Activated gamma-delta T cell treated with Interleukin-2 at 50 U/mL for 16 hours (primary cell): ENCODE data around the gene DOCK1.
"Not testable (repeated sequence)": the region's sequence is repeated elsewhere in the genome, so short reads cannot be mapped to it uniquely, and the experiment has no call there.

Experiments
- DNase-seq: peaks from one replicate; pipeline ENCODE4 v3.0.0-alpha.2; 2020

The DOCK1 gene

DNA sequence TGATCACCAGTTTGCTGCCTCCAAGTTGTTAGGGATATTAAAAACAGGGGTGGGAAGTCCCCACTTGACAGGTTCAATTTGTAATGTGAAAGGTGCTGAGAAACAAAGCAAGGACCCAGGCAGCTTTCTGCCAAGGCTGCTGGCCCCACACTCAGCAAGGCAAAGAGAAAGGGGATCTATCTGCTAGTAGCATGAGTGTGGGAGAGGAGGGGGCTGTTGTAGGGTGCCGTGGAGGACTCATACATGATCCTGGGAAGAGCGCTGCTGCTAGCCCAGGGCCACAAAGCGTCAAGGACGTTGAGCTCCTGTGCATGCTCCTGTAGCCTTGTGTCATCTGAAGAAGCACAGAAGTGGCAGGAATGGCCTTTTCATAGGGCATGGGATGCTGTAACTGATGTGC, 387.7 kb downstream of the DOCK1 start:
- no peak for DNase-seq

DNA sequence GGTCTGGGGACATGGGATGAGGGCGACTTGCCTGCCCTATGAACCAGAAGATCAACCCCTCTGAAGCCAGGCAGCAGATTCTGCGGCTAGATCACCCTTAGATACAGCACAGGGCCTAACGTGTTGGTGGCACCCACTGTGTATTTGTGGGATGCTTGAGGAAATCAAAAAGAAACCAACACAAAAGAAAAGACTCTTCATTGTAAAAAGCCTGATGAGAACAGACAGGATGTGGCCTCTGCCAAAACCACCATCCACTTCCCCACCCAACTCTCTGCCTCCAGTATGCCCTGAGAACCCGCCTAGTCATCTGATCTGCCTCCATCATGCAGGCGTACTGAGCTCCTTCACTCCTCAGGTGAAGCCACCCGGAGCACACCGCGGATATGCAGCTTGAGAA, 388.4 kb downstream of the DOCK1 start:
- DNase-seq: peak; percentile 51

DNA sequence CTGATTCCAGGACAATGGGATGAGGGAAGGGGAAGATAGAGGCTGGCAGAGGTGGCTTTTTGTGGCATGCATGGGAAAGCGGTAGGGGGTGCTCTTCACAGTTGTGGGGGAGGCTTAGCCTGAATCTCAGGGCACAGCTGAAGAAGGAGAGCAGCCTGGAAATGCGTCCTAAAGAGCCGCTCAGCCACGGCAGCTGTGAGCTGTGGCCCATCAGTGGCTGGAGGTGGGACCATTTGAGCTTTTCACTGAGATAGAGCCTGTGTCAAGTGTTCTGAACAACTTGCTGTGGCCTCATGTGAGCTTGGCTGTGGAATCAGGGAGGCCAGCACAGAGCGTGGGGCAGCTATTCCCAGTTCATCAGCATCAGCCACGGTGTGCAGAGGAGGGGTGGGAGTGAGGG, 391.5 kb downstream of the DOCK1 start:
- no peak for DNase-seq

DNA sequence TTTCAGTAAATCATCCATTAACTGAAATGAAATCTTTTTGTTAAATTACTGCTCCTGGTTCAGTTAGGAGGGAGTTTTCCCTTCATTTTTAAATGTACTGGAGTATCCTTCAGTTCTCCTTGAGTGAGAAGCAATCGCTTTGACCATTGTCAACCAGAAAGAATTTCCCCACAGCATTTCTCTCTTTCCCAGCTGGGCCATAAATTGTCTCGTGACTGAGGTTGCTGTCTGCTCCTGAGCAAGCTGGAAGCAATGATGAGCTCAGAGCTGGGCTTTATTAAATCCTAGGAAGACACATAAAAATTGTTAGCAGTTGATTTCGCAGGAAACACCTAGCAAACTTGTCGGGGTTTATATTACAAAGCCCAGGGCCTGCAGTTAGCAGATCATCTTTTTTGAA, 393.2 kb downstream of the DOCK1 start:
- no peak for DNase-seq

DNA sequence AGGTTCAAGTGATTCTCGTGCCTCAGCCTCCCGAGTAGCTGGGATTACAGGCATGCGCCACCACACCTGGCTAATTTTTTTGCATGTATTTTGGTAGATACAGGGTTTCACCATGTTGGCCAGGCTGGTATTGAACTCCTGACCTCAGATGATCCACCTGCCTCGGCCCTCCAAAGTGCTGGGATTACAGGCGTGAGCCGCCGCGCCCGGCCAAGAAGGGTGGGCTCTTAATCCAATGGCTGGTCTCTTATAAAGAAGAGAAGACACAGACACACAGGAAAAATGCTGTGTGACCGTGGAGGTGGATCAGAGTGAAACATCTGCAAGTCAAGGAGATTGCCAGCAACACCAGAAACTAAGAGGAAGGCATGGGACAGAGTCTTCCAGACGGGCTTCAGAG, 394.0 kb downstream of the DOCK1 start:
- DNase-seq: not testable (repeated sequence)

DNA sequence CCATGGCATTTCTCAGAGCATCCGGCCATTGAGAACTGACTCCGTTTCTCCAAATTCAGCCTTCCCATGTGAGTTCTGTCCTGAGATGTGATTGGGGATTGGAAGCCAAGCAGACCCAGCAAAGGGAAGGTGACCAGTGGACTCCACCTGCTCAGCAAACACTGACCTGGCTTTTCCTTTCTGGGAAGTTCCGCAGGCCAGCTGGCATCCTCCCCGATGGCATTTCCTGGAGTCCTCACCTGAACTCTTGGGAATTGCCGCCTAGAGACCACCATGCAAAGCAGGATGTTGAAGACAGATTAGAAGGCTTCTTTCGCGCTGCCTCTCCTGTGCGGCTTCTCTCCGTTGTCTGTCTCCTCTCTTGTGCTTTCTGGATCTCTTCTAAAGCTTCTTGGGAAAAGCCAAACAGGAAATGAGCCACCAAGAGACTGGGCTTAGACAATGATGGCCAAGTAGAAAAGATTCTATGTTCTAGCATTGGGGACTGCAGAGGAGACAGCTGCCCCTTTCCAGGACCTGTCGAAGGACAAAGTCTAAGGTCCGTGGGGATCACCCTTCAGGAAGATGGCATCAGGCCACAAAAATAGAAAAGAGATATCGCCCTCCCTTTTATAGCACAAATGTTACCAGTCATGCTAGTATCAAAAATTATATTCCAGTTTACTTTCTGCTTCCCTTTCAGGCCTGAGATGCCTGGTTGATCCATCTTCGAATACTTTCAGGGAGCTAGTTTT, 394.9 kb downstream of the DOCK1 start:
- no peak for DNase-seq

DNA sequence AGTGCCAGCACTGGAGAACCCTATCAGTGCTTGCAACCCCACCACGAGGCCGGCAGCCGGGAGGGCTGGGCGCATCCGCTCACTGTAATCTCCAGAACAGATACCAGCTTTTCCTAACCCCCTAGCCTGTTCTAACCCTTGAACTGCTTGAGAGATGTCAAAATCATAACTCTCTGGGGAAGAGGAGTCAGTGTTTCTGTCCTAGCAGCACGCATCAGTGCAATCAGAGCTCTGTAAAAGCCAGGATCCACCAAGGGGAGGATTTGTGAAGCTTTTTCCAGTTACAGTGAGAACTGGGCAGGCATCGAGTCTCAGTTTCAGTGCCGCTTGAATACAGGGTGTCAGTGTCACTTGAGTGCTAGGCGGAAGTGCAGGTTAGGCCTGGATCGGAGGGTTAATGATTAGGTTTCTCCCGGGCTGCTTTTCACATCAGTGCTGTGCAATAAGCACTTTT, 395.7 kb downstream of the DOCK1 start:
- no peak for DNase-seq

DNA sequence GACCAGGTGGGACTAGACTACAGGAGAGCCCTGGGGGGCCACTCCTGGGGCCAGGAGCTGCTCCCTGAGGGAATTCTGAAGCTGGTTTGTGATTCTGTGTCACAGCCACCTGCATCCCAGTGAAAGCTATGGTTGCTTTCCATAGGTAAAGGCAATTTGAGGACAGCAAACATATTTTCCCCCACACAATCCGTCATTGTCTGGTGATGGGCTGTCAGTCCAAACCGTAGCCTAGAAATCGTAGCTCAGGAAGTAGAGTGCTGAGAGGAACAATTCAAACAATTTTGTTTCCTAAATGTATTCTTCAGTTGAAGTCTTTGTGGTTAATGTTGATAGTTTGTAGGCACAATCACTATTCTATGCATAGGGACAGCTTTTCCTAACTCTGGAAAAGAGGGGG, 397.1 kb downstream of the DOCK1 start:
- DNase-seq: no peak

DNA sequence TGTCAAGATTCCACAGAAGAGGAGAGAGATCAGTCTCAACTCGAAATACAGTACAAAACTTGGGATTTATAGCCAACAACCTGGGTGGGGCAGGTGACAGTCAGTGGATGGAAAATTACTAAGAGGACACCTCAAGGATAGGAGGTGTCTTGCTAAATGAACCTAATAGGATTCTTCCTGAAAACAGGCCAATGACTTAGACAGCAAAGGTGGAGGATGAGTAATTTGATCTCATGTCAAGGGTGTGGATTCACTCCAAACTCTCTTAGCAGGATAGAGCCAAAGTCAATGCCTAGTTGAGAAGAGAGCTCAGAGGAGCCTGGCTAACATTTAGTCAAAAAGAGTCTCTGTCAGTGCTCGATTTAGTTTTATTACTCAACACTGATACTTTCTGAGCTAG, 397.9 kb downstream of the DOCK1 start:
- DNase-seq: no peak

DNA sequence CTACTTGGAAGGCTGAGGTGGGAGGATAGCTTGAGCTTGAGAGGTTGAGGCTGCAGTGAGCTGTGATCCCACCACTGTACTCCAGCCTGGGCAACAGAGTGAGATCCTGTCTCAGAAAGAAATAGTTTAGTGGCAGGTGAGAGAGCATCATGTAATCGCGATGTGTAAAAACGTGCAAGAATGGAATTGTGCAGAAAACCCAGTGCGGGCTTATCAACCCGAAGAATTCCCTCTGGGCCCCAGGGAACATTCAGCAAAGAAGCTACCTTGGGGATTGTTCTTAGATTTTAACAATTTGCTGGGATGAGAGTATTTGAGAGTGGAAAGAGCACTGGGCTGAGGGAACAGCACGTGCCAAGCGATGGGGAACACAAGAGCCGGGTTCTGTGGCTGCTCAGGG, 398.5 kb downstream of the DOCK1 start:
- DNase-seq: no peak

DNA sequence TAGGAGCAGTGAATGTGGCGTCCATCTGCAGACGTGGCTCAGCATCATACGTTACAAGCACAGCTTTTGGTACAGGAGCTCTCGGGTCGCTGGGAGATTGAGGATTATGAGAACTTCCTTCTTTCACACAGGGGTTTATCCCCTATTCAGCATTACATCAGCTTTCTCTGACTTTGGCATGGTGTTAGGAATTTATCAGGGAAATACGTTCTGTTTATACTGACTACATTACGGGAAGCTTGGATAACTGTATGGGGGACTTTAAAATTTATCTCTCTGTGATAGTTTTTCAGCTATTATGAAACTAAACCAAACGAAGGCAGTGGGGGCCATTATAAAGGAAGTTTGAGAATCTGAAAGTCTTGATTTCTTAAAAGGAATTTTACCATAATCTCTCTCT, 401.3 kb downstream of the DOCK1 start:
- no peak for DNase-seq

DNA sequence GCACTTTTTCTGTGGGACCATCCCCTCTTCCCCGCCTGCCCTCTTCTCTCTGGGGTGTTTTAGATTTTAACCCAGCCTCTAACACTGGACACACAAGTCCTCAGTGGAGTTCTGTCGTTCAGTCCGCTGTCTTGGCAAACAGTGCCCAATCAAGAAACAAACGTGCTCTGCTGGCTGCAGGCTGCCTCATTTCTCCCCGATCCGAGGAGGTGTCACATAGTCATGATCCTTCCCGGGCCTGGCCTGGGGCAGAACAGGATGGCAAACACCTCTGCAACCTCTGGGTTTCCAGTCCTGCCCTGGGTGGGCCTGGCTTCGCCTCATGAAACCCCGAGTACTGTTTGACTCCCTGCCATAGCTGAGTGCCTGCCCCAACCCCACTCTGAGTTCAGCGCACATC, 402.1 kb downstream of the DOCK1 start:
- DNase-seq: no peak

DNA sequence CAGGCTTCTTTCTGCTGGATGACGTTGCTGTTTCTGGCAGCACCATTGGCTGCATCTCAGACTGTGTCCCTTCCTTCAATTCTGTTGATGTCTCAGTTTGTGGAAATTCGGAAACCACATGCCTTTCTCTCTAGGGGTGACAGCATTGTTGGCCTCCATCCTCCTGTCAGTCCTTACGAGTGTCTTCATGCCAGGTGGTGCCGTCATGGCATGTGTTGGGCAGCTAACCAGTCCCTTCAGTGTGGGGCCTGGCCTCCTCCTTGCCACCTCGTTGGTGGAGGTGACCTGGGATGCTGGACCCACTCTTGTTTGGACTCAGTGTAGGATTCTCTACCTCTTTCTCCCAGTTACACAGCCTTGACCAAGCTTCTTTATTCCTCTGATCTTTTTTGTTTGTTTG, 402.8 kb downstream of the DOCK1 start:
- DNase-seq: no peak

DNA sequence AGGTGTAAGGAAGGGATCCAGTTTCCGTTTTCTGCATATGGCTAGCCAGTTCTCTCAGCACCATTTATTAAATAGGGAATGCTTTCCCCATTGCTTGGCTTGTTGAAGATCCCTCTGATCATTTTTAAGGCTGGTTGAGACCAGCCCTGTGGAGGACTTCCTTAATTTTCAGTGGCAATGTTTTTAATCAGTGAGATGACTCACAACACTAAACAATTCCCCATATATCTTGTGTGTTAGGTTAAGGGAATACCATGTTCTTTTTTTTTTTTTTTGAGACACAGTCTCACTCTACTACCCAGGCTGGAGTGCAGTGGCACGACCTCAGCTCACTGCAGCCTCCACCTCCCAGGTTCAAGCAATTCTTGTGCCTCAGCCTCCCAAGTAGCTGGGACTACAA, 404.4 kb downstream of the DOCK1 start:
- DNase-seq: not testable (repeated sequence)

DNA sequence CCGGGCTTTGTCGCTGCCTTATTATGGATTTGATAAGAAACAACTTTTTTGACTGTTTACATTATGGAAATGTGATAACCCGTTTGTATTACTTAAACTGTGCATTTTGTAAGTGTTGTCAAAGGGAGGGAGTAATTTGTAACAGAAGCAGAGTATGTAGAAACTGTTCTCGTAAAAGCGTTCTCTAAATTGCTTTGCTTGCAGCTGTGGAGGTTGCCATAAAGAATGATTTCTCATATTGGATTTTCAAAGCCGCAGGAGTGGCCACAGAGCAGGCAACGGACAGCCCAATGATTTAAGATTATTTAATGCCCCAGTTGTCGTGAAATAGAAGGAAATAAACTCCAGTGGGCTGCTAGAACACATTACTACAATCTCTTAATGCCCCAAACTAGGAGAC, 405.2 kb downstream of the DOCK1 start:
- DNase-seq: no peak

DNA sequence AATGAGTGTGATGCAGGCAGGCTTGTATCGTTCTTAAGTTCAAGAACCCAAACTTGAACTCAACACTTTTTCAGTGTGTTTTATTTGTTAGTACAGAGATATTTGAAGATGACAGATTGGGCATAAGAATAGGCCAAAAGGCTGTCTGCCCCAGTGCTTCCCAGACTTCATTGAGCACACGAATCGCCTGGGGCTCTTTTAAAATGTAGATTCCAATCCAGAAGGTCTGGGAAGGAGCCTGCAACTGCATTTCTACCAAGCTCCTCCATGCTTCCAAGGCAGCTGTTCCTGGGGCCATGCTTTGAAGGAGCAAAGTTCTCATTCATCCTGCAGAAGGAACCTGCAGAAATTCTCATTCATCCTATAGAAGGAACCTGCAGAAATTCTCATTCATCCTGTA, 405.7 kb downstream of the DOCK1 start:
- no peak for DNase-seq

DNA sequence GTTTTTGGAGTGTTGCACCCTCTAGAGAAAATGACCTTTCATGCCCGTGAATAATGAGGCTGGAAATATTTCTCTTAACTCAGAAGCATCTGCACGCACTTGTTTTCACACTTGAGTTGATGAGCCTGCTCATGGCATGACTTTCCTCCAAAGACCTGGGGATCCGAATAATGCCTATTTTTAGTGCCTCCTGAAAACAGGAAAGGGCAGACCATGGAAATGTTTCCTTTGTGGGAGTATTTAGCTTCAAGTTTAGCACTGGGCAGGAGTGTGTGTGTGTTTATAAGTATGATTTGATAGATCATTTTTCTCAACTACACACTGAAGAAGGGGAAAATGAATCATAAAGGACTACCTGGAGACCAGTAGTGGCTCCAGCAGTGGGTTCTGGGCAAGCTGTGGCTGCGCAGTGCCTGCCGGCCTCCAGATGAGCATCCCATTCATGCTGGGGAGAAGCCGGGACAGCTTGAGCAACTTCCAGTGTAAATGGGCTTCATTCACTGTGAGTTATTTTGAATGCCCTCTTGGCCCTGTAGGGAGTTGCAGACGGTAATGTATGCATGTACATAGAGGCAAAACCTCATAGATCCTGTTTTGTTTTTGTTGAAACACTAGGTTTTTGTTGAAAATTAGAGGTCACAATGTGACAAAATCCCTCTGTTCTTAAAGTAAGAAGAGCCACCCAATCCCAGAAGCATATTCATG, 408.9 kb downstream of the DOCK1 start:
- DNase-seq: no peak

DNA sequence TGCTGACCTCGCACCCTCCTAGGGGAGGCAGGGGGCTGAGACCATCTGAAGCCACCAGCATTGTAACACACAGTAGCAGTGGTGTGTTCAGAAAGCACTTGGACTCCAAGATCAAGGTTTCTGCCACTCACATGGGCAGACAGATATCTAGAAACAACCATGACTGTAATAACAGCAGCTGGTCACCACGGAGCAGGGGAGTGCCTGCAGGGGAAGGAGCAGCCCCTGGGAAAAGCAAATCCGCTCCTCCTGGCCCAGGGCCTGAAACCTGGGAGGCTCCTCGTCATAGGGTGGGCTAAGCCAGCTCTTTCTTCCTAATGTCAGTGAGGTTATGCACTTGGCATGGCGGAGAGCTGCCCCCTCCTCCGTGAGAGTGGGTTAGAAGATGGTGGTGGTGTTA, 409.6 kb downstream of the DOCK1 start:
- no peak for DNase-seq

DNA sequence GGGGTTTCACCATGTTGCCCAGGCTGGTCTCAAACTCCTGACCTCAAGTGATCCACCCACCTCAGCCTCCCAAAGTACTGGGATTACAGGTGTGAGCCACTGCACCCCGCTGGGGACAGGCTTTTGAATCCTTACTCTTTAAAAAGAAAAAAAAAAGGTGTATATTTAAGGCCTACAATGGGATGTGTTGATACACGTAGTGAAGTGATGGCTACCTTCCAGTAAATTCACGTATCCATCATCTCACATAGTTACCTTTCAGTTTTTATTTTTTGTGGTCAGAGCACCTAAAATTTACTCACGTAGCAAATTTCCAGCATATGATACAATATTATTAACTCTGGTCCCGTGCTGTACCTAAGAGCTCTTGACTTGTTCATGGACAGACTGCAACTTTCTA, 410.7 kb downstream of the DOCK1 start:
- no peak for DNase-seq

DNA sequence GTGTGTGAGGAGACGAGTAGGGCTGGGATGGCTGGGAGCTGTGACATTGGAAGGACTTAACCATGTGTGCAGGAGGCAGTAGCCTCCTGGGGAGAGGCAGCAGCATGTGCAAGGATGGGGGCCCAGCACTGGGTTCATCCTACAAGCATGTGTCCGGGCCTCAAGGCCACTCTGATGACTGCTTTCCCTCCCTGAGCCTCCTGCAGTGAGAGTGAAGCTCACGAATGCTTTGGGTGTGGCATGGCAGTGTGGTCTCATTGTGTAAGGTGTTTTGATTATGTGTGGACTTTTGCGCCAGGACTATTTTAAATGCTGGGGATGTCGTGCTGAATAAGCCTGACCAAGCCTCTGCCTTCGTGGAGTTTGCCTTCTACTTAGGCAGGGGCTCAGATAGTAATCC, 413.2 kb downstream of the DOCK1 start:
- no peak for DNase-seq

DNA sequence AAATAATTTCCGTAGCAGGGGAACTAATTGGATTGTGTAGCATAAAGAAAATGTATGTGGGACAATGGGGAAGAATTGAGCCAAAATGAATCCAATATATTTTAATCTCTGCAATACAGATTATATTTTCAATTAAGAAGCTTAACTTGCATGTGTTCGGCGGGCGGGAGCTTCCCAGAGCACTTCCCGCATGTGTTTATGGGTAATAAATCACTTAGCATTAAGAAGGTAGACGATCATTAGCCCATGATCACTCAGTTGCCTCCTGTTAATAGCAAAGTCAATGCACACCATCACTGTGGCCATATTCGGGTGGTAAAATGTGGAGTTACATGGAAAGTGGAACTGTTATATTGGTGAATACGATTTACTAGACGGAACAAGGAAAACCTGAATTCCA, 414.0 kb downstream of the DOCK1 start:
- DNase-seq: no peak

DNA sequence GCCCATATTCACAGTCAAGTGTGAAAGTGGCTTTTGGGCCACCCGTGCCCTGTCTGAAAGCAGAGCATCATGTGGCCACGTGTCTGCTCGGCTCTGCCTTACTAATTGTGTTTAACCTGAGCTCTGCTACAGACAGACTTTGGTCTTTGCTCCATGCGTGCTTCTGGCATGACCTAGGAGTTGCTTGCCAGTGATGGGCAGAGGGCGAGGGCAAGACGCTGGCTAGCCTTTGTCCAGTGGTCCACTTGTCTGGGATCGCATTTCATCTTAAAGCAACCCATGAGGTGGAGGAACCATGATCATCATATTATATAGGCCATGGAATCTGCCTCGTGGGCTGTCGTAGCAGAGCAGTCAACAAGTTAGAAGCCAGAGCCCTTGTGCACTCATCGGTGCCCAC, 414.5 kb downstream of the DOCK1 start:
- DNase-seq: no peak

DNA sequence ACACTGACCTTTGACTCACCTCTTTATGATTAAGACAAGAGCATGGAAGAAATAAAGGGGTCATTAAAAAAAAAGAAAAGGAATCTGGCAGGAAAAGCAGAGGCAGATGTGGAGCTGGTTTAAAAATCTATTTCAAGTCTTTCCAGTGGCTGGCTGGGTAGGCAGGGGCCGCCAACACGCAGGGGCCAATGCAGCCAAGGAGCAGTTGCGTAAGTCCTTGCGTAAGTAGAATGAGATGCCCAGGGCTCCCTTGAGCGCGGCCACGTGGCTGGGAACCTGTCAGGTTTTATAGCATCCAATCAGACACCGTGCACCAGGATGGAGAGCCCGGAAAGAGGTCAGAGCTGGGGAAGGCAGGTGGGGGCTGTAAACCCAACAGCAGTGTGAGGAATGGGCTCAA, 414.9 kb downstream of the DOCK1 start:
- no peak for DNase-seq

DNA sequence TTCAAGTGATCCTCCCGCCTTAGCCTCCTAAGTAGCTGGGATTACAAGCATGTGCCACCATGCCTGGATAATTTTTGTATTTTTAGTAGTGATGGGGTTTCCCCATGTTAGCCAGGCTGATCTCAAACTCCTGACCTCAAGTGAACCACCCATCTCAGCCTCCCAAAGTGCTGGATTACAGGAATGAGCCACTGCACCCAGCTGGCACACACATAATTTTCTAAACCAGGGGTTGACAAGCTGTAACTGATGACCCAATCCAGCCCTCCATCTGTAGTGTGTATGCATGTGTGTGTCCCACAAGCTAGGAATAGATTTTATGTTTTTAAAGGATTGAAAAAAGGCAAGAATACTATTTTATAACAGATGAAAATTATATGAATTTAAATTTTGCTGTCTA, 417.1 kb downstream of the DOCK1 start:
- no peak for DNase-seq

DNA sequence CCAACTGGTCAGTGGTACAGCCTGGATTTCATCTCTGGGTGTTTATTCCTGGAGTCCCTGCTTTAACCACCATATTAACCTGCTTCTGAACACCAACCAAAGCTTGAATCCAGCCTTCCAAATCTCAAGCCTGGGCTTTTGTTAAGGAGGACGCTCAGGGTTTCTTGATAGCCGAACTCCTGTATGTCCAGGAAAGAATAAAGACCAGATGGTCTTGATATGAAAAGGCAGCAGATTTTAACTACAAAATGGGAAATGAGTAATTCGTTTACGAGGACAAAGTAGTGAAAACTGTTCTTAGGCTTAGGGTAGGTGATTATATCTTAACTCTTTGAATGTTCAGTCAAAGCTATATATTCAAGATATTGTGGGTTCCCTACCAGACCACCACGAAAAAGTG, 420.3 kb downstream of the DOCK1 start:
- no peak for DNase-seq
